RWPE2 (cell line): Measurements from ENCODE around the gene LRRC59.
A peak's percentile ranks its signal among the peaks of the same experiment; 100 is the strongest.

Experiments
- ATAC-seq: fragments of 200-7000 bp; cut with Tn5 transposase; 3 replicates; pipeline ENCODE4 v1.9.1; 2021; ENCODE audit warnings: low read depth
- DNase-seq: peaks from one replicate; pipeline ENCODE4 v3.0.0-alpha.2; 2020; ENCODE audit warnings: low spot score
- H3K27ac ChIP-seq: fragments of 450-650 bp; 2 replicates; pipeline ENCODE4 v1.5.1; 2017; ENCODE audit warnings: mild to moderate bottlenecking; ENCODE audit not compliant: poor library complexity, severe bottlenecking
- H3K27me3 ChIP-seq: fragments of 250-450 bp; sonication (Bioruptor Pico); 2 replicates; pipeline ENCODE4 v1.5.1; 2021; ENCODE audit warnings: mild to moderate bottlenecking, moderate library complexity; ENCODE audit not compliant: insufficient read depth, poor library complexity, severe bottlenecking
- H3K36me3 ChIP-seq: fragments of 250-450 bp; sonication (Bioruptor Pico); 2 replicates; pipeline ENCODE4 v1.5.1; 2020; ENCODE audit warnings: low read depth, mild to moderate bottlenecking, moderate library complexity
- H3K4me1 ChIP-seq: fragments of 250-450 bp; sonication (Bioruptor Pico); 2 replicates; pipeline ENCODE4 v1.5.1; 2021; ENCODE audit warnings: mild to moderate bottlenecking, moderate library complexity; ENCODE audit not compliant: insufficient read depth, poor library complexity, severe bottlenecking
- H3K4me3 ChIP-seq: fragments of 250-450 bp; sonication (Bioruptor Pico); 2 replicates; pipeline ENCODE4 v1.5.1; 2021; ENCODE audit warnings: mild to moderate bottlenecking, moderate library complexity; ENCODE audit not compliant: severe bottlenecking
- H3K9me3 ChIP-seq: fragments of 250-450 bp; sonication (Bioruptor Pico); 2 replicates; pipeline ENCODE4 v1.5.1; 2021; ENCODE audit warnings: mild to moderate bottlenecking, moderate library complexity; ENCODE audit not compliant: severe bottlenecking
- CTCF ChIP-seq: fragments of 450-650 bp; IDR thresholded peaks from one replicate; pipeline ENCODE4 v1.5.1; 2017; ENCODE audit warnings: mild to moderate bottlenecking, moderate library complexity; ENCODE audit not compliant: poor library complexity, severe bottlenecking

LRRC59 gene

GRCh38 chr17:50440838-50441829, 43.8 kb upstream of the LRRC59 start:
- Histone ChIP-seq H3K4me1 (peaks cover 27% of the 10 kb centered on the region), H3K36me3 (peaks cover 35% of the 10 kb centered on the region), H3K27ac (peak overlapping the region; percentile 23), H3K4me3 (no peak overlapping the region), H3K27me3 (no peaks in the 10 kb centered on the region), H3K9me3 (no peaks in the 10 kb centered on the region)
- DNase-seq (peak; percentile 5), ATAC-seq (no peak)
- no peak for TF ChIP-seq CTCF

DNA sequence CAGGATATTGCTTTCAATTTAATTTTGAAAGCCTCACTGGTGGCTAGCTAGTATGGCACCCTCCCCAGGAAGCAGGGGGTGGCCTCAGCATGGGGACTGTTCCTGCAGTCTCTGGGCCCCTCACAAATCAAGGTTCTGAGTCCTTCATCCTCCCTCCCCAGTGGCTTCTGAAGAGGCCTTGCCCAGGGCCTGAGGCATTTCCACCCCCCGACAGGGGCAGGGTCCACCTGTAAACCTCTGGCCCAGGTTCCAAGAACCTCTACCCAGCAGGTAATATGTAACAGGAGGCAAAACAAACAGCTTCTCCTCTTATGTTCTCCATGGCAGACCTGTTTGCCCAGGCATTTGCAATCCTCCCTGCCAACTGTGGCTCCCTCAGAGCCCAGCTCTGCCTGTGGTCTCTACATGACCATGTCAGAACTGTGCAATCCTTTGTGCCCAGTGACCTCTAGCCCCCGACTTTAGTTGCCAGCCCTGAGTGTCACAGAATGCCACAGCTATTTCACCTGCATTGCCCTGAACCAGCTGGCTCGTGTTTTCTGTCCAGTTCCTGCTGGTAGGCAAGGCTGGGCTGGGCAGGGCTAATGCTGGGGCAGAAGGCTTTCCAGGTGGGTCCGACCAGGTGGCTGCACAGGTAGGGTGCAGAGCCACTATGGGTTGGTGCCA, 43.0 kb upstream of the LRRC59 start:
- DNase-seq (no peak), ATAC-seq (peak; percentile 30; the same call in 1 of the 3 replicates)
- no peaks in the 10 kb centered on the region for H3K9me3 ChIP-seq
- H3K27me3 ChIP-seq = no peaks in the 10 kb centered on the region
- no peak for TF ChIP-seq CTCF
- no peak overlapping the region for H3K4me3 ChIP-seq
- peaks cover 23% of the 10 kb centered on the region for H3K4me1 ChIP-seq
- H3K27ac ChIP-seq = peak overlapping the region; percentile 23
- peaks cover 39% of the 10 kb centered on the region for H3K36me3 ChIP-seq

GRCh38 chr17:50439008-50439407, 41.7 kb upstream of the LRRC59 start:
- no peak for TF ChIP-seq CTCF
- Histone ChIP-seq H3K4me1 (peaks cover 20% of the 10 kb centered on the region), H3K36me3 (peaks cover 38% of the 10 kb centered on the region), H3K4me3 (no peak overlapping the region), H3K9me3 (no peaks in the 10 kb centered on the region), H3K27ac (no peak overlapping the region), H3K27me3 (no peaks in the 10 kb centered on the region)
- ATAC-seq (no peak), DNase-seq (no peak)

DNA sequence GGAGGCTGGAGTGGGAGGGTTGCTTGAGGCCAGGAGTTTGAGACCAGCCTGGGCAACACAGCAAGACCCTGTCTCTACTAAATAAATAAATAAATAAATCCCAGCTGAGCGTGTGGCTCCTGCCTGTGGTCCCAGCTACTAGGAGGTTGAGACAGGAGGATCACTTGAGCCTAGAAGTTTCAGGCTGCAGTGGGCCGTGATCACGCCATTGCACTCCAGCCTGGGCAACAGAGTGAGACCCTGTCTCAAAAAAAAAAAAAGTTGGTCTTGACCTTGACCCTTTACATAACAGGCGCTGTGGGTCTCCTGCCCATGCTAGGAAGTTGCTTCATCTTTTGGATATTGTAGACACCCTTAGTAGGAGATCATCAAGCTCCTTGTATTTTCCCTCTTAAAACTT, 40.1 kb upstream of the LRRC59 start:
- no peak for DNase-seq
- H3K4me3 ChIP-seq = no peak overlapping the region
- no peaks in the 10 kb centered on the region for H3K9me3 ChIP-seq

More for the DNA sequence above, 40.1 kb upstream of the LRRC59 start:
- no peak for ATAC-seq
- Histone ChIP-seq H3K27ac (no peak overlapping the region), H3K4me1 (peaks cover 4% of the 10 kb centered on the region), H3K36me3 (peaks cover 42% of the 10 kb centered on the region), H3K27me3 (no peaks in the 10 kb centered on the region)
- TF ChIP-seq CTCF = no peak
